ENCODE measurements around the gene DYNC1I2.

DYNC1I2 gene

GRCh38 chr2:171785450-171785849, 98.2 kb downstream of the DYNC1I2 start:
- DNase-seq: no peak

- DNase-seq: no peak
These were observed 100.2 kb downstream of the DYNC1I2 start for GRCh38 chr2:171787333-171788072.

- DNase-seq: no peak
These were observed 101.2 kb downstream of the DYNC1I2 start for GRCh38 chr2:171788316-171788993.

GRCh38 chr2:171789956-171790355, 102.7 kb downstream of the DYNC1I2 start:
- peak; percentile 67 for DNase-seq

GRCh38 chr2:171791361-171791760, 104.1 kb downstream of the DYNC1I2 start:
- DNase-seq: no peak

GRCh38 chr2:171792157-171792556, 104.9 kb downstream of the DYNC1I2 start:
- DNase-seq: no peak

- DNase-seq: no peak
These were observed 105.8 kb downstream of the DYNC1I2 start for GRCh38 chr2:171792886-171793580.

- no peak for DNase-seq
These were observed 106.7 kb downstream of the DYNC1I2 start for GRCh38 chr2:171793691-171794678.

- DNase-seq: no peak
These were observed 107.6 kb downstream of the DYNC1I2 start for GRCh38 chr2:171794918-171795317.
